HCT116 (cell line): Measurements from ENCODE around the gene PINK1.

ENCODE experiments used
- CBX3 ChIP-seq: IDR thresholded peaks from 2 replicates; pipeline ENCODE4 v1.6.1; 2012; ENCODE audit warnings: low read depth
- CTCF ChIP-seq, 3 experiments: fragments of 200-600 bp in 1 of 3; sonication (generic) in 1 of 3; IDR thresholded peaks in 2 of 3; conservative IDR thresholded peaks in 1 of 3; 2 replicates each; pipeline ENCODE4 v1.5.1; 2012 to 2017; ENCODE audit warnings: low read depth in 2 of 3, low read length in 2 of 3, antibody characterized with exemption in 1 of 3, borderline replicate concordance in 1 of 3, control low read depth in 1 of 3, mild to moderate bottlenecking in 1 of 3, mixed read lengths in 1 of 3, mixed run types in 1 of 3, moderate library complexity in 1 of 3; ENCODE audit not compliant: insufficient read depth in 1 of 3
- EZH2 ChIP-seq: fragments of 200-600 bp; sonication (generic); IDR thresholded peaks from 2 replicates; pipeline ENCODE4 v1.6.1; 2017; ENCODE audit warnings: antibody characterized with exemption, mixed run types
- JUND ChIP-seq: IDR thresholded peaks from 2 replicates; pipeline ENCODE4 v1.6.1; 2012
- POLR2A ChIP-seq: IDR thresholded peaks from 2 replicates; pipeline ENCODE4 v1.7.0; 2011; ENCODE audit warnings: borderline replicate concordance; ENCODE audit not compliant: insufficient read depth, insufficient read length; ENCODE audit errors: extremely low read depth
- POLR2AphosphoS5 ChIP-seq: IDR thresholded peaks from 2 replicates; pipeline ENCODE4 v1.6.1; 2011; ENCODE audit warnings: mild to moderate bottlenecking, low read depth, low read length, moderate library complexity
- RAD21 ChIP-seq: IDR thresholded peaks from 2 replicates; pipeline ENCODE4 v1.6.1; 2012; ENCODE audit warnings: low read depth, mild to moderate bottlenecking
- REST ChIP-seq: IDR thresholded peaks from 2 replicates; pipeline ENCODE4 v1.6.1; 2012; ENCODE audit warnings: low read depth
- SIN3A ChIP-seq: IDR thresholded peaks from 2 replicates; pipeline ENCODE4 v1.6.1; 2012; ENCODE audit warnings: low read depth
- SP1 ChIP-seq: IDR thresholded peaks from 2 replicates; pipeline ENCODE4 v1.6.1; 2012; ENCODE audit warnings: low read depth
- YY1 ChIP-seq: IDR thresholded peaks from 2 replicates; pipeline ENCODE4 v1.6.1; 2011; ENCODE audit warnings: low read length, low read depth, moderate library complexity, mild to moderate bottlenecking; ENCODE audit not compliant: insufficient replicate concordance; ENCODE audit errors: extremely low read depth
- ZNF274 ChIP-seq: fragments of 200-500 bp; sonication (Bioruptor generic); IDR thresholded peaks from 2 replicates; pipeline ENCODE4 v1.6.1; 2014; ENCODE audit warnings: mild to moderate bottlenecking, low read depth, low read length, inconsistent platforms
- TF ChIP-seq, protein P1 (sequence below): IDR thresholded peaks from 2 replicates; pipeline ENCODE4 v1.6.1; 2012

GRCh38 chr1:20666146-20666545 is 32.9 kb downstream of the PINK1 start:
- TF ChIP-seq SIN3A (no peak), YY1 (no peak), CTCF (IDR thresholded peaks at IDR 0.05 in 2 of 3, conservative IDR thresholded peaks at IDR 0.05 in 1 of 3; ENCODE audit: borderline replicate concordance in 1 of 3, insufficient read depth in 1 of 3, low read depth in 2 of 3, low read length in 2 of 3) (no peak), ZNF274 (no peak), JUND (no peak), EZH2 (no peak), POLR2A (no peak), RAD21 (no peak), SP1 (no peak), POLR2AphosphoS5 (no peak), CBX3 (no peak), REST (no peak)
- TF ChIP-seq, protein P1, sequence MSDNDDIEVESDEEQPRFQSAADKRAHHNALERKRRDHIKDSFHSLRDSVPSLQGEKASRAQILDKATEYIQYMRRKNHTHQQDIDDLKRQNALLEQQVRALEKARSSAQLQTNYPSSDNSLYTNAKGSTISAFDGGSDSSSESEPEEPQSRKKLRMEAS = no peak
